H9 (cell line): ENCODE measurements around the gene EIF4E1B. TPM values are rescaled to one million over a fixed set of nuclear protein-coding genes. Genes with fewer than 3 reads are reported as not detected.

Experiments used
- DNase-seq: peaks from one replicate; pipeline ENCODE4 v3.0.0-alpha.2; 2017
- H2AFZ ChIP-seq: one replicate; pipeline ENCODE4 v1.6.1; 2013; ENCODE audit warnings: mild to moderate bottlenecking, low read length, control low read depth, moderate library complexity
- H2AK5ac ChIP-seq: 2 replicates; pipeline ENCODE4 v1.6.1; 2013; ENCODE audit warnings: low read length, control low read depth, mixed read lengths; ENCODE audit not compliant: insufficient read length
- H2BK120ac ChIP-seq: one replicate; pipeline ENCODE4 v1.6.1; 2013; ENCODE audit warnings: low read depth, mild to moderate bottlenecking, low read length, control low read depth, inconsistent platforms; ENCODE audit not compliant: poor library complexity, severe bottlenecking
- H2BK12ac ChIP-seq: 2 replicates; pipeline ENCODE4 v1.6.1; 2013; ENCODE audit warnings: low read length, control low read depth, mixed read lengths, low read depth; ENCODE audit not compliant: insufficient read length
- H2BK15ac ChIP-seq: 2 replicates; pipeline ENCODE4 v1.6.1; 2013; ENCODE audit warnings: low read depth, low read length, control low read depth
- H2BK20ac ChIP-seq: one replicate; pipeline ENCODE4 v1.6.1; 2013; ENCODE audit warnings: low read depth, mild to moderate bottlenecking, low read length, control low read depth, inconsistent platforms; ENCODE audit not compliant: poor library complexity, severe bottlenecking
- H2BK5ac ChIP-seq: 2 replicates; pipeline ENCODE4 v1.6.1; 2013; ENCODE audit warnings: low read length, control low read depth, mixed read lengths; ENCODE audit not compliant: insufficient read length
- H3K14ac ChIP-seq: 2 replicates; pipeline ENCODE4 v1.6.1; 2013; ENCODE audit warnings: low read length, control low read depth; ENCODE audit not compliant: insufficient read depth
- H3K18ac ChIP-seq: 2 replicates; pipeline ENCODE4 v1.6.1; 2013; ENCODE audit warnings: low read depth, mild to moderate bottlenecking, mixed read lengths, low read length, control low read depth; ENCODE audit not compliant: insufficient read length
- H3K23ac ChIP-seq: 2 replicates; pipeline ENCODE4 v1.6.1; 2013; ENCODE audit warnings: low read length, control low read depth, mixed read lengths, low read depth; ENCODE audit not compliant: insufficient read length
- H3K23me2 ChIP-seq: 2 replicates; pipeline ENCODE4 v1.6.1; 2013; ENCODE audit warnings: low read depth, mild to moderate bottlenecking, mixed read lengths, low read length, control low read depth; ENCODE audit not compliant: insufficient read length, poor library complexity, severe bottlenecking
- H3K27ac ChIP-seq: 2 replicates; pipeline ENCODE4 v1.5.1; 2013; ENCODE audit warnings: low read length, control low read depth, mixed read lengths, low read depth; ENCODE audit not compliant: insufficient read length
- H3K27me3 ChIP-seq: 2 replicates; pipeline ENCODE4 v1.6.1; 2013; ENCODE audit warnings: low read length, control low read depth, inconsistent platforms; ENCODE audit not compliant: insufficient read depth
- H3K4ac ChIP-seq: 2 replicates; pipeline ENCODE4 v1.6.1; 2013; ENCODE audit warnings: low read depth, mild to moderate bottlenecking, control low read depth, inconsistent platforms, low read length, moderate library complexity
- H3K4me1 ChIP-seq: 2 replicates; pipeline ENCODE4 v1.6.1; 2013; ENCODE audit warnings: low read length, control low read depth, inconsistent platforms; ENCODE audit not compliant: insufficient read depth
- H3K4me2 ChIP-seq: 2 replicates; pipeline ENCODE4 v1.6.1; 2013; ENCODE audit warnings: low read length, control low read depth, mixed read lengths; ENCODE audit not compliant: insufficient read length, insufficient read depth
- H3K56ac ChIP-seq: 2 replicates; pipeline ENCODE4 v1.6.1; 2013; ENCODE audit warnings: low read depth, mild to moderate bottlenecking, mixed read lengths, low read length, control low read depth; ENCODE audit not compliant: insufficient read length
- H3K79me1 ChIP-seq: 2 replicates; pipeline ENCODE4 v1.6.1; 2013; ENCODE audit warnings: low read depth, mild to moderate bottlenecking, moderate library complexity, low read length, control low read depth, inconsistent platforms; ENCODE audit not compliant: insufficient read depth, poor library complexity, severe bottlenecking
- H3K79me2 ChIP-seq: 2 replicates; pipeline ENCODE4 v1.6.1; 2013; ENCODE audit warnings: low read length, control low read depth, inconsistent platforms; ENCODE audit not compliant: insufficient read depth
- H3K9ac ChIP-seq: 2 replicates; pipeline ENCODE4 v1.6.1; 2013; ENCODE audit warnings: low read length, control low read depth, mixed read lengths; ENCODE audit not compliant: insufficient read length; ENCODE audit errors: extremely low read depth
- H3K9me3 ChIP-seq: one replicate; pipeline ENCODE4 v1.6.1; 2013; ENCODE audit warnings: low read depth, low read length, inconsistent platforms; ENCODE audit not compliant: control insufficient read depth
- H3T11ph ChIP-seq: one replicate; pipeline ENCODE4 v1.6.1; 2013; ENCODE audit warnings: mild to moderate bottlenecking, low read length, control low read depth, inconsistent platforms
- H4K20me1 ChIP-seq: one replicate; pipeline ENCODE4 v1.6.1; 2013; ENCODE audit not compliant: control insufficient read depth, insufficient read length, insufficient read depth
- H4K5ac ChIP-seq: 2 replicates; pipeline ENCODE4 v1.6.1; 2013; ENCODE audit warnings: low read depth, mild to moderate bottlenecking, mixed read lengths, low read length, control low read depth; ENCODE audit not compliant: insufficient read length
- H4K8ac ChIP-seq: replicated peaks from 2 replicates; pipeline ENCODE4 v1.6.1; 2013; ENCODE audit warnings: low read length, control low read depth, mixed read lengths, low read depth; ENCODE audit not compliant: insufficient read length
- H4K91ac ChIP-seq: 2 replicates; pipeline ENCODE4 v1.6.1; 2013; ENCODE audit warnings: low read depth, mild to moderate bottlenecking, moderate library complexity, mixed read lengths, low read length, control low read depth; ENCODE audit not compliant: insufficient read length
- H3K27ac Mint-ChIP-seq, 3 experiments: 2 replicates in 2 of 3; 3 replicates in 1 of 3; pipeline ENCODE4 v1.8.0; 2020 to 2021; ENCODE audit warnings: mixed read lengths in 3 of 3, mild to moderate bottlenecking in 1 of 3, moderate library complexity in 1 of 3
- H3K27me3 Mint-ChIP-seq: 2 replicates; pipeline ENCODE4 v1.8.0; 2021; ENCODE audit warnings: low read depth, mild to moderate bottlenecking, moderate library complexity, mixed read lengths
- H3K36me3 Mint-ChIP-seq, 3 experiments: 2 replicates in 2 of 3; 3 replicates in 1 of 3; pipeline ENCODE4 v1.8.0; 2020 to 2021; ENCODE audit warnings: low read depth in 3 of 3, mixed read lengths in 3 of 3; ENCODE audit not compliant: insufficient read depth in 1 of 3
- H3K4me1 Mint-ChIP-seq, 2 experiments: 2 replicates each; pipeline ENCODE4 v1.8.0; 2020; ENCODE audit warnings: mixed read lengths in 2 of 2
- H3K4me3 Mint-ChIP-seq, 2 experiments: 2 replicates in 1 of 2; 3 replicates in 1 of 2; pipeline ENCODE4 v1.8.0; 2020 to 2021; ENCODE audit warnings: mild to moderate bottlenecking in 2 of 2, mixed read lengths in 2 of 2, moderate library complexity in 1 of 2
- H3K9me3 Mint-ChIP-seq, 2 experiments: 2 replicates in 1 of 2; 3 replicates in 1 of 2; pipeline ENCODE4 v1.8.0; 2020; ENCODE audit warnings: mild to moderate bottlenecking in 2 of 2, mixed read lengths in 2 of 2, moderate library complexity in 1 of 2
- CTCF ChIP-seq: fragments of 200-600 bp; sonication (generic); conservative IDR thresholded peaks from 3 replicates; pipeline ENCODE4 v1.8.0; 2021; ENCODE audit warnings: antibody characterized with exemption, mild to moderate bottlenecking
- total RNA-seq: library from RNA; stranded (reverse); gene quantifications from 2 replicates; pipeline ENCODE4 v1.2.1, GENCODE V29; 2021

Gene EIF4E1B
- total RNA-seq, 1 experiment from 2014 or later, result 1.3 TPM

- no peaks in the 10 kb centered on the region for H3K79me1 ChIP-seq
- no peak overlapping the region for H2AK5ac ChIP-seq
- H3K14ac ChIP-seq, result no peak overlapping the region
- H3K9ac ChIP-seq, result no peak overlapping the region
- no peak overlapping the region for H2BK5ac ChIP-seq
- H3K27ac Mint-ChIP-seq, result no peak overlapping the region
- no peak overlapping the region for H4K91ac ChIP-seq
- H3K9me3 ChIP-seq, result no peaks in the 10 kb centered on the region
- peaks cover 31% of the 10 kb centered on the region for H3K27me3 Mint-ChIP-seq
- no peak overlapping the region for H3K4me2 ChIP-seq
- no peak overlapping the region for H3K18ac ChIP-seq
- H3T11ph ChIP-seq, result no peak overlapping the region
- H3K9me3 Mint-ChIP-seq, result peaks cover 13 to 25% of the 10 kb centered on the region in 2 experiments
- no peak overlapping the region for H4K8ac ChIP-seq
- TF ChIP-seq CTCF, result no peak
- no peak for DNase-seq
- peaks cover 0 to 8% (median 4%) of the 10 kb centered on the region in 3 experiments; a peak in 4 of 7 replicates for H3K36me3 Mint-ChIP-seq
- no peak overlapping the region for H3K56ac ChIP-seq
- no peak overlapping the region for H4K5ac ChIP-seq
- H3K4me3 Mint-ChIP-seq, result no peak overlapping the region
- H3K4me1 Mint-ChIP-seq, result peaks cover 2% of the 10 kb centered on the region in 2 experiments; a peak in 2 of 4 replicates
- H2BK20ac ChIP-seq, result no peak overlapping the region
- no peak overlapping the region for H3K23ac ChIP-seq
- H3K4me1 ChIP-seq, result no peaks in the 10 kb centered on the region
- no peak overlapping the region for H2BK12ac ChIP-seq
- H3K27ac ChIP-seq, result no peak overlapping the region
- H2AFZ ChIP-seq, result no peak overlapping the region
- no peaks in the 10 kb centered on the region for H3K27me3 ChIP-seq
- peaks cover 5% of the 10 kb centered on the region for H4K20me1 ChIP-seq
- no peak overlapping the region for H2BK120ac ChIP-seq
- H3K23me2 ChIP-seq, result no peaks in the 10 kb centered on the region
- H3K4ac ChIP-seq, result no peak overlapping the region
- no peak overlapping the region for H2BK15ac ChIP-seq
- H3K79me2 ChIP-seq, result no peaks in the 10 kb centered on the region
These were observed 42.2 kb upstream of the EIF4E1B start for GRCh38 chr5:176588297-176588696.
